ENCODE data around the gene ASZ1. TPM values are rescaled to one million over a fixed set of nuclear protein-coding genes. Genes with fewer than 3 reads are reported as not detected.

The ASZ1 gene
- total RNA-seq, 1 donor from 2014 or later, result not detected

GRCh38 chr7:117389871-117390270 is 37.4 kb downstream of the ASZ1 start:
- TF ChIP-seq, protein P1, sequence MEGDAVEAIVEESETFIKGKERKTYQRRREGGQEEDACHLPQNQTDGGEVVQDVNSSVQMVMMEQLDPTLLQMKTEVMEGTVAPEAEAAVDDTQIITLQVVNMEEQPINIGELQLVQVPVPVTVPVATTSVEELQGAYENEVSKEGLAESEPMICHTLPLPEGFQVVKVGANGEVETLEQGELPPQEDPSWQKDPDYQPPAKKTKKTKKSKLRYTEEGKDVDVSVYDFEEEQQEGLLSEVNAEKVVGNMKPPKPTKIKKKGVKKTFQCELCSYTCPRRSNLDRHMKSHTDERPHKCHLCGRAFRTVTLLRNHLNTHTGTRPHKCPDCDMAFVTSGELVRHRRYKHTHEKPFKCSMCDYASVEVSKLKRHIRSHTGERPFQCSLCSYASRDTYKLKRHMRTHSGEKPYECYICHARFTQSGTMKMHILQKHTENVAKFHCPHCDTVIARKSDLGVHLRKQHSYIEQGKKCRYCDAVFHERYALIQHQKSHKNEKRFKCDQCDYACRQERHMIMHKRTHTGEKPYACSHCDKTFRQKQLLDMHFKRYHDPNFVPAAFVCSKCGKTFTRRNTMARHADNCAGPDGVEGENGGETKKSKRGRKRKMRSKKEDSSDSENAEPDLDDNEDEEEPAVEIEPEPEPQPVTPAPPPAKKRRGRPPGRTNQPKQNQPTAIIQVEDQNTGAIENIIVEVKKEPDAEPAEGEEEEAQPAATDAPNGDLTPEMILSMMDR (IDR thresholded peaks at IDR 0.05), result no peak
- Mint-ChIP-seq H3K4me1 (ENCODE audit: unreplicated experiment) (peaks cover 4% of the 10 kb centered on the region), H3K9me3 (ENCODE audit: unreplicated experiment) (peaks cover 12% of the 10 kb centered on the region), H3K27me3 (ENCODE audit: unreplicated experiment) (peaks cover 3% of the 10 kb centered on the region), H3K36me3 (ENCODE audit: unreplicated experiment) (peaks cover 9% of the 10 kb centered on the region), H3K4me3 (ENCODE audit: unreplicated experiment) (no peak overlapping the region), H3K27ac (ENCODE audit: unreplicated experiment) (no peak overlapping the region)
- DNase-seq (ENCODE audit: extremely low spot score, unreplicated experiment), result no peak

- H3K36me3 Mint-ChIP-seq (ENCODE audit: unreplicated experiment), result peaks cover 9% of the 10 kb centered on the region
- H3K27me3 Mint-ChIP-seq (ENCODE audit: unreplicated experiment), result no peaks in the 10 kb centered on the region
- peaks cover 12% of the 10 kb centered on the region for H3K9me3 Mint-ChIP-seq (ENCODE audit: unreplicated experiment)
Measured at GRCh38 chr7:117386110-117386706, 41.1 kb downstream of the ASZ1 start.

DNA sequence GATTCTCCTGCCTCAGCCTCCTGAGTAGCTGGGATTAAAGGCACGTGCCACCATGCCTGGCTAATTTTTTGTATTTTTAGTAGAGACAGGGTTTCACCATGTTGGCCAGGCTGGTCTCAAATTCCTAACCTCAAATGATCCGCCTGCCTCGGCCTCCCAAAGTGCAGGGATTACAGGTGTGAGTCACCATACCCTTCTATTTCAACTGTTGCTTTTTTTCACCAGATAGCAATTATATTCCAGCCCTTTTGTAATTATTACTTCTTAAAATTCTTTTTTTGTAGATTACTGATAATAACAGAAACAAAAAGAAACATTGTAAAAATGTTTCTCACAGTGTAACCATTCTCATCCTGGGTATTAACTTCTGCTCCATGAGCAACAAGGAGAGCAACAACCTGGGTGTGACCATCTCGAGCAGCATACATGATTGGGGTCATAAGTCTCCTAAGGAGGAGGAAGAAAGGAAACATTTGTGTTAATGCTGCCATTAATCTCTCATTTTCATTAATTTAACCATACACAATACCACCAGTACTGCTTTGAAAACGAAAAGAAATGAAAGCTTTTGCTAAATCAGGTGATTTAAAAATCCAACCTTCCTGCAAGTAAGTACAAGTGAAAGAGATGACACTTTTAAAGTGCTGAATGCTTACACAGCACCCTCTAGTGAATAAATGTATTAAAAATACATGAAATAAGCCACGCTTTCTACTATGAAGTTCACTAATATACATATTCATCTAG is 41.8 kb downstream of the ASZ1 start:
- no peak overlapping the region for H3K4me3 Mint-ChIP-seq (ENCODE audit: unreplicated experiment)
- H3K36me3 Mint-ChIP-seq (ENCODE audit: unreplicated experiment), result peaks cover 9% of the 10 kb centered on the region
- no peak for DNase-seq (ENCODE audit: extremely low spot score, unreplicated experiment)
- no peak overlapping the region for H3K27ac Mint-ChIP-seq (ENCODE audit: unreplicated experiment)
- peaks cover 12% of the 10 kb centered on the region for H3K9me3 Mint-ChIP-seq (ENCODE audit: unreplicated experiment)
- TF ChIP-seq, protein P1 (IDR thresholded peaks at IDR 0.05), result peak; percentile 70
- peaks cover 6% of the 10 kb centered on the region for H3K4me1 Mint-ChIP-seq (ENCODE audit: unreplicated experiment)
- no peaks in the 10 kb centered on the region for H3K27me3 Mint-ChIP-seq (ENCODE audit: unreplicated experiment)

More at GRCh38 chr7:117386110-117386706, 41.1 kb downstream of the ASZ1 start:
- H3K4me1 Mint-ChIP-seq (ENCODE audit: unreplicated experiment), result peaks cover 6% of the 10 kb centered on the region
- H3K4me3 Mint-ChIP-seq (ENCODE audit: unreplicated experiment), result no peak overlapping the region
- H3K27ac Mint-ChIP-seq (ENCODE audit: unreplicated experiment), result no peak overlapping the region
- TF ChIP-seq, protein P1 (IDR thresholded peaks at IDR 0.05), result peak; percentile 6
- DNase-seq (ENCODE audit: extremely low spot score, unreplicated experiment), result no peak

DNA sequence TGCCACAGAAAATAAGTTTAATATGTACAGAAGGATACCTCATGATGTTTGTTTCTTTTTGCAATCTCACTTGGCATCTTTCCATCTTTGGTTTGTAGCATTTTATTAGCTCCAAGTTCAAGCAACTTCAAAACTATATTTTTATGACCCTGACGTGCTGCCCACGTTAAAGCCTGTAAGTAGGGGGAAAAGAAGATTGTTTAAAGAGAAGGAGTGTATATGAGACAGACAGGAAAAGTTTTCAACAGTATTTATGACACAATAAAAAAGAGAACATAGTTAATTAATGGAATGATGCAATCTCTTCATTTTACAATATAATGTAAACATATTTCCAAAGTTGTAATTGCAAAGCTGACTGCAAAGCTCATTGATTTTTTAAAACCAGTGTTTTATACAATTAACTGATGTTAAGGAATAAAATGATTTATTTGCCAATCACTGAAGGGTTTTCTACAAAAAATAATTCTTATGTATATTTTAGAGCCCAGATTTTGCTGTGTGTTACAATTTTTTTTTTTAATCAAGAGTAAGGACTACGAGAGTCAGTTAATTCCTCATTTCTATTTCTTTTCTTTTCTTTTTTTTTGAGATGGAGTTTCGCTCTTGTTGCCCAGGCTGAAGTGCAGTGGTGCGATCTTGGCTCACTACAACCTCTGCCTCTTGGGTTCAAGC is 42.5 kb downstream of the ASZ1 start:
- Mint-ChIP-seq H3K27ac (ENCODE audit: unreplicated experiment) (no peak overlapping the region), H3K27me3 (ENCODE audit: unreplicated experiment) (no peaks in the 10 kb centered on the region), H3K9me3 (ENCODE audit: unreplicated experiment) (peaks cover 10% of the 10 kb centered on the region), H3K4me1 (ENCODE audit: unreplicated experiment) (peaks cover 6% of the 10 kb centered on the region), H3K36me3 (ENCODE audit: unreplicated experiment) (peaks cover 9% of the 10 kb centered on the region), H3K4me3 (ENCODE audit: unreplicated experiment) (no peak overlapping the region)
- DNase-seq (ENCODE audit: extremely low spot score, unreplicated experiment), result no peak
- TF ChIP-seq, protein P1 (IDR thresholded peaks at IDR 0.05), result no peak

Measured in osteocyte (in vitro differentiated cells).